HepG2 (cell line): ENCODE measurements around the gene LEAP2. TPM values are rescaled to one million over a fixed set of nuclear protein-coding genes. Genes with fewer than 3 reads are reported as not detected.

Experiments
- AKNA ChIP-seq: sonication (generic); formaldehyde crosslinking; IDR thresholded peaks from 2 replicates; pipeline ENCODE4 v1.4.0; 2020; ENCODE audit warnings: missing genetic modification reagents, borderline replicate concordance
- ARHGAP35 ChIP-seq: sonication (generic); formaldehyde crosslinking; IDR thresholded peaks from 2 replicates; pipeline ENCODE4 v1.9.0; 2022; ENCODE audit warnings: mild to moderate bottlenecking, inconsistent platforms, moderate library complexity, missing genetic modification reagents, borderline replicate concordance
- HOXA5 ChIP-seq: sonication (generic); formaldehyde crosslinking; IDR thresholded peaks from 2 replicates; pipeline ENCODE4 v1.4.0; 2020; ENCODE audit warnings: missing genetic modification reagents
- IRF2 ChIP-seq: IDR thresholded peaks from 2 replicates; pipeline ENCODE4 v1.6.1; 2018; ENCODE audit warnings: missing genetic modification reagents, missing compliant biosample characterization
- MED1 ChIP-seq: sonication (generic); formaldehyde crosslinking; IDR thresholded peaks from 2 replicates; pipeline ENCODE4 v1.4.0; 2020; ENCODE audit warnings: missing genetic modification reagents
- RFX5 ChIP-seq: IDR thresholded peaks from 2 replicates; pipeline ENCODE4 v1.6.1; 2011; ENCODE audit warnings: low read depth, low read length, improper control_type of control experiment
- SRF ChIP-seq: IDR thresholded peaks from 2 replicates; pipeline ENCODE4 v1.6.1; 2011; ENCODE audit warnings: mild to moderate bottlenecking, low read depth, low read length, moderate library complexity
- UBTF ChIP-seq: sonication (generic); formaldehyde crosslinking; IDR thresholded peaks from 2 replicates; pipeline ENCODE4 v1.4.0; 2020; ENCODE audit warnings: mild to moderate bottlenecking, missing genetic modification reagents
- ZHX1 ChIP-seq: sonication (generic); formaldehyde crosslinking; IDR thresholded peaks from 2 replicates; pipeline ENCODE4 v1.8.1; 2022; ENCODE audit warnings: low read depth, mild to moderate bottlenecking, missing genetic modification reagents
- ZNF296 ChIP-seq: sonication (generic); formaldehyde crosslinking; conservative IDR thresholded peaks from 2 replicates; pipeline ENCODE4 v1.5.0; 2020; ENCODE audit warnings: mild to moderate bottlenecking, missing genetic modification reagents
- ZNF354B ChIP-seq: sonication (generic); formaldehyde crosslinking; IDR thresholded peaks from 2 replicates; pipeline ENCODE4 v1.8.0; 2022; ENCODE audit warnings: mild to moderate bottlenecking, missing genetic modification reagents
- ZNF609 ChIP-seq: sonication (generic); formaldehyde crosslinking; IDR thresholded peaks from 2 replicates; pipeline ENCODE4 v1.4.0; 2020; ENCODE audit warnings: mild to moderate bottlenecking, missing genetic modification reagents, borderline replicate concordance
- ZNF747 ChIP-seq: sonication (generic); formaldehyde crosslinking; IDR thresholded peaks from 2 replicates; pipeline ENCODE4 v1.8.1; 2023; ENCODE audit warnings: missing genetic modification reagents, mild to moderate bottlenecking, borderline replicate concordance
- polyA plus RNA-seq, 8 experiments: library from polyadenylated mRNA; depleted of rRNA in 3 of 8; stranded (reverse) in 7 of 8; unstranded in 1 of 8; fragments of >200 nt; fragmentation: Illumina TruSeq in 4 of 8; extraction: Trizol in 4 of 8; gene quantifications; 2 replicates each; pipeline versions ENCODE4 v1.2.1 to v1.2.3, GENCODE V29; 2011 to 2016; ENCODE audit warnings: low read depth in 4 of 8, missing spikeins in 1 of 8, mixed read lengths in 1 of 8; ENCODE audit not compliant: insufficient read depth in 1 of 8
- total RNA-seq, 5 experiments: library from RNA; depleted of rRNA; stranded (reverse); fragments of >200 nt; fragmentation: Illumina TruSeq; extraction: Trizol; gene quantifications; 2 replicates each; pipeline ENCODE4 v1.2.3, GENCODE V29; 2016; ENCODE audit warnings: low read depth in 1 of 5

Gene LEAP2
- total and polyA plus RNA-seq, 2 of the 13 experiments (the other 11 are each of a cell fraction or from before 2014, with no cell fraction given): 23.9 to 51.9 TPM

GRCh38 chr5:132829742-132830435, 43.6 kb upstream of the LEAP2 start (continued):
- TF ChIP-seq MED1 (CRISPR knock-in tag): peak; percentile 80
- no peak for TF ChIP-seq SRF
- no peak for TF ChIP-seq AKNA (CRISPR knock-in tag)
- TF ChIP-seq ZNF296 (CRISPR knock-in tag): no peak
- no peak for TF ChIP-seq ZNF609 (CRISPR knock-in tag)
- TF ChIP-seq IRF2 (CRISPR knock-in tag): peak; percentile 21; the same call in 1 of the 2 replicates
- peak; percentile 69; the same call in 1 of the 2 replicates for TF ChIP-seq UBTF (CRISPR knock-in tag)
- peak; percentile 58; the same call in 1 of the 2 replicates for TF ChIP-seq HOXA5
- TF ChIP-seq ZNF354B (CRISPR knock-in tag): peak; percentile 34; the same call in 1 of the 2 replicates
- TF ChIP-seq ARHGAP35 (CRISPR knock-in tag): peak; percentile 77
- peak; percentile 40; the same call in 1 of the 2 replicates for TF ChIP-seq ZHX1
- TF ChIP-seq ZNF747 (CRISPR knock-in tag): peak; percentile 29; the same call in 1 of the 2 replicates
- TF ChIP-seq RFX5: no peak
